HUDEP-2 (cell line): ENCODE measurements around the gene EBF3.

Experiments used
- DNase-seq, 76 experiments: peaks; one replicate each; lab custom pipeline; 2025; ENCODE audit not compliant: unreplicated experiment in 76 of 76; lab: John Stamatoyannopoulos, UW

EBF3 gene

DNA sequence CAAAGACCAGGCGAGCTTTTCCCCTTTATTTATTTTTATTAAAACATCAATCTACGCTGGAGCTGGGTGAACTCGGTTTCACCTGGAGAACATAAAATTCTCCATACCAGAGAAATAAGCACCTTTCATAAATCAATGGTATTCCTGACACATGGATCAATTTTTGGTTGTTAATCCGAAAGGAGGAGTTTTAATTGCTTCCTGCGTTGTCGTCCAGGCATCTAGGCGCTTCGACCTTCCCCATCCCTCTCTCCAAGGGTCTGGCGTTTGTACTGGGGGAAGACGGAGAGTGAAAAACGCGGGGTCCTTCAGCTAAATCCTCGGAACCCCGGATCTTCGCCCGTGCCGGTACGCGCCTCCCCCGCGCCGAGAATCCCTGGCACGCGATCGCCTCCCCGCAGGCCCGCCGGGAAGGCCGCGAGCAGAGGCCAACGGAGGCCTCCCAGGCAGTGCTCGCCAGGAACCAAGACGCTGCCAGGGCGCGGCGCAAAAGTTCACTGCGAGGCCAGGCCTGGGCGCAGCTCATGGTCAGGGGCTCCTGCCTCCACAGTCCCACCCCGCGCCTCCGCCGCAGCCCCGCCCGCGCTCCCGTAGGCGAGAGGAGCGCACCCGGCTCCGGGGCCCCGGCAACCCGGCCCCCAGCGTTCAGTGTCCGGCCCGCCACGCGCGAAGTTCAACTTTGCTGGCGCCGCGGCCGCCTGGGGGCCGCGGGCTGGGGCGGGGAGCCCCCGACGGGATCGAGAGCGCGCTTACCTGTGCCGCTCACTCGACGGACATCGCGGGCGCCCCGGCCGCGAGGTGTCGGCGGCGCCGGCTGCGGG is 8.3 kb upstream of the EBF3 start:
- DNase-seq: no peak

DNA sequence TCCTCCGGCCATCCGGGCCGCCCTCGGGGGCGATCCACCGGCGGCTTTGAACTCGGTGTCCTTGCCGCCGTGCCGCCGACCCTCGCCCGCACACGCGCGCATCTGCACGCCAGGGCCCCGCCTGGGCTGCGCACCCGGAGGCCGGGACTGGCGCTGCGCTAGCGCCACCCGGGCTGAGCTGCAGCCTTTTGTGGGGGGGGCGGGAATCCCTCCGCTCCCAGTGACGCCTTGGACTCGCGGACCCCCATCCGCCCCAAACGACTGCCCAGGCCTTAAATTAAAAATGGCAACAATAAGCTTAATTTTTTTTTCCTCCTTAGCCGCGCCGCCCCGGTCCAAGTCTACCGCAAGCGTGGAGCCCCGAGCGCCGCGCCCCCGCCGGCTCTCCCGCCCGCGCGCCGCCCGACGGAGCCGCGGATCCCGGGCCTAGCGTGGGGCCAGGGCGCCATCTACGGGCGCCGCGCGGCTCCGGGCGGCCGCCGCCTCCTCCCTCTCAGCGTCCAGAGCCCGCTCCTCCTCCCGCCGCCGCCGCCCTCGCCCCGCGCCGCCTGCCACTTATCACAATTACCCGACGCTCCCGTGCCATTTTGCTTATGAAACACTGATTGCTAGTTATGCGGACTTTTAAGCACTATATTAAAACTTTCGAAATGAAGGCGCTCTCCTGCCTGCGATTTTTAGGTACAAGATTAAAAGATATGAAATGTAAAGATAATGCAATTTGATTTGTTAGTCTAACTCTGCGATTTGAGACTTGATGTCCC is 7.5 kb upstream of the EBF3 start:
- DNase-seq: peak in 50 of 76 experiments; percentile 2 to 63 (median 38)

DNA sequence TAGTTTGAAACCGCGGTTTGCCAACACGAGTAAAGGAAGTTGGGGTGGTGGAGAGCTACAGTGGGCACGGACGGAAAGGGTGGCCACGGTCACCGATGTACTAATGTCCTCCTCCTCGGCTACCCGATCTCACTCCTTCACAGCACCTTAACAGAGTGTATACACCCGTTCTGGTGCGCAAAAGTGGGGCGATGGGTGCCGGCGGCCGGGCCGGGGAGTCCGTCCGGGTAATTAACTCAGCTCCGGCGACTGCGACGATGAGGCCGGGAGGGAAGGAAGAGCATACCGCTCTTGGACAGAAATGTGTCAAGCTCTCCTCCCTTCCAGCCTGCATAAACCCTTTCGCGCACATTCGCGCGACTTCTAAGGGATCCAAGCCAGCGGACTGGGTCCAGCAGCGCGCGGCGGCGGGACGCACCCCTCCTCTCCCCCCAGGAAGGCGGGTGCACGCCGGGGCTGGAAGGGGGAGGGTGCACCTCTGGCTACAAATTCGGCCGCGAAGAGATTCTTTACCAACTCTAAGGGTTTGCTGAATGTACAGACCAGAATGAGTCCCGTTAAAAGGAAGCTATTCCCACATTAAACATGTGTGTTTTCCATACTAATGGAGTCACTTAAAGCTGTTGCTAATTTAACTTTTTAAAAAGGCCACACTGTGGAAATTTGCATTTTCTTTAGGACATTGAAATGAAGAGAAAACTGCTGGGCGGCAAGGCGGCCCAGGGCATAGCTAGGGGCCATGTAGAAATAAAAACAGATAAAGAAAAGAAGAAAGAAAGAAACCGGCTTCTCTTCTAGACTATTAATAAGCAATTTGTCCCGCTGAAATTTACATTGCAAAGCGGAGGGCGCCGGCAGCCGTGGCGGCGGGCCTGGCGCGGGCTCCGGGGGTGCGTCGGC is 6.6 kb upstream of the EBF3 start:
- no peak for DNase-seq

DNA sequence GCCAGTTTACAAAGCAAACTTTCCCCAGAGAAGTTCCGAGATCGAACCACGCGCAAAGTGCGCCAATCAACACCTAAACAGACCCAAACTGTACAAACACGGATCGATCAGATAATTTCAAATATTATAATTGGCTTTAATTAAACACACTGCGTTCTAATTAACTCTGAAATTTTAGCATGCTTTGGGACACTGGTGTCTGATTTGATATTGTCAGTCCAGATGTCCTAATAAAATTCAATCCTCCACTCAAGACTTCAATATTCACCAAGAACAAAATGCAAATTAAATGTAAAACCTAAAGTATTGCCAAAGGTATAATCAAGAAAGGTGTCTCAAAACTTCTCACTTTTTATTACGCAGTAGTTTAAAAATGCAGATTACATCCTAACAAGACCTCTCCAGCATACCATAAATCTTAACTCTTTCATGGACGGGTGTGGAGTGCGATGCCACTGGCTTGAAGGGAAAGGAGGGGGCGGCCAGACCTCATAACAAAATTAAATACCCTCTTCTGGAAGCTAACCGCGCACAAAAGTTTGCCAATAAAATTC is 5.9 kb upstream of the EBF3 start:
- no peak for DNase-seq

DNA sequence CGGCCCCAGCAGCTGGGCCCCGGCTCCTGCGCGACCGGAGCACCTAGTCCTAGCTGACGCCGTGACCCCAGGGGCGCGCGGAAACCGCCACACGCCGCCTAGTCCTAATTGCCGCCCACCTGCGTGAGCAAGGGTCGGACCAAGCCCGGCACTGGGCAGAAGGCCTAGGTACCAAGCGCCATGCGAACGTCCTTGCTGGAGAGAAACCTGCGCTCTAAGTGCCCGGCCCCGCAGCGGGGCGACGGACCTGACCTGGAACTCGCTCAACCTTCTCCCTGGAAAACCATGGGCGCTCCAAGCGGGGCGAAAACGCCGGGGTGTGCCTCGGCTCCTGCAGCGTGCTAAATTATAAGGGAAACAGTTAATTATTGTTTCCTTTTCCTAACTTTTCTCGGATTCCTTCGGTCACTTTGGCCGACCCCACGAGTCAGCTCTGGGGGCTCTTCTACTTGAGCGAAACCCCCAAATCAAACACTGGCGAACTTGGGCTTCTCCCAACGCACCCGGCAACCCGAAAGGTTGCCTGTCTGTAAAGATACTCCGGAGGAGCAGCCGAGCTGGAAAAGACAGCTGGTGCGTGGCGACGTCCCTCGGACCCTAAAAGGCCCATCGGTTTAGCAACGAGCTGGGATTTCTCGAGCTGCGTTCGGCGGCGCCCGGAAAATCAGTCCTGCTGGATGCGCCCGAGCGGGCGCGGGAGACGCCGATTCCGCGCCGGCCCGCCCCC is 5.3 kb upstream of the EBF3 start:
- no peak for DNase-seq

DNA sequence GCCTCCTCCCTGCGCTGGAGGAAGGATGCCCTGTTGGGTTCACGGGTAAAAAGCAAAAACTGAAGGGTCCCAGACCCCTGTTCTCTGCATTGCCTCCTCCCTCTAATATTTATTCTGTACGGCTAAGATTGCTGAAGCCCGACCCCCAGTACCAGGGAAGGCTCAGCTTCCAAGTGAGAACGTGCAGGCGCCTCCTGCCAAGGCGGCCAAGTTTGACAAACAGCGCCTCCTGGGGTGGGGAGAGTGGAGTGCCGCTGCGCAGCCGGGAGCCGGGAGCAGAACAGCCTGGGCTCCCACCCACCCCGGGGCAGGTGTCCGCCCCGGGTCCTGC is 4.7 kb upstream of the EBF3 start:
- DNase-seq: peak in 39 of 76 experiments; percentile 5 to 44 (median 23)

DNA sequence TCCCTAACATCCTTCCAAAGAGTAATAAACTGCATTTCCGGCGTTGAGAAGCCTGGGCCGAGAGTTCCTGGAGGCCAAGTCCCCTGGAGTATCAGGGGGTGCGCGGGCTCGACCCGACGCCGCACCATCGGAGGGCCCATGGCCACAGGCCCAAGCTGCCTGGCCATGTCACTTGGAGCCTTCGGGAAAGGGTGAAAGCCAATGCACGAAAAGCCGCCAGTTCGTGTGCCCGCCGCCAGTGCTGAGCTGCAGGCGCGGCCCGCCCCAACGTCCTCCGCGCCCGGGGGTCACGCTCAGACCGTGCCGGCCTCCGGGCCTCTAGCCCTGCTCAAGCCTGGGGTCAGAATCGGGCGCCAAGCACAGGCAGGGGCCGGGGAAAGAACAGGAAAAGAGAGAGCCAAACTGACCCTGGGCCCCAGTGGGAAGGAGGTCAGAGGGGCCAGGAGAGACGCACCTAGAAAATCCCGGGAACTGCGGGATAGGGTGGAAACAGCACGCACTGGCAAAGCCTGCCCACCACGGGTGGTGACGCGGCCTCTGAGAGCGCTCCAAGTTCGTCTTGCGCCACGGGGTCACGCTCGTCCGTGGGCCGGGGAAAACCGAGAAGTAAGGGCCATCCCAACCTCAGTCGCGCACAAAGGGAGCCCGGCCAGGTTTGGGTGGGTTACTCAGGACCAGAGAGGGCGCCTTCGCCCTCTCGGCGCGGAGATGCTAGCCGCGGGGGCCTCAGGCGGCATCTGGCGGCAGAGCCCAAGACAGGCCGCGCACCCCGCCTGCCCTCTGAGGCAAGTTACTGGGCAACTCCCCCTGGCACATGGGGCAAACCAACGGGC is 4.2 kb upstream of the EBF3 start:
- no peak for DNase-seq

DNA sequence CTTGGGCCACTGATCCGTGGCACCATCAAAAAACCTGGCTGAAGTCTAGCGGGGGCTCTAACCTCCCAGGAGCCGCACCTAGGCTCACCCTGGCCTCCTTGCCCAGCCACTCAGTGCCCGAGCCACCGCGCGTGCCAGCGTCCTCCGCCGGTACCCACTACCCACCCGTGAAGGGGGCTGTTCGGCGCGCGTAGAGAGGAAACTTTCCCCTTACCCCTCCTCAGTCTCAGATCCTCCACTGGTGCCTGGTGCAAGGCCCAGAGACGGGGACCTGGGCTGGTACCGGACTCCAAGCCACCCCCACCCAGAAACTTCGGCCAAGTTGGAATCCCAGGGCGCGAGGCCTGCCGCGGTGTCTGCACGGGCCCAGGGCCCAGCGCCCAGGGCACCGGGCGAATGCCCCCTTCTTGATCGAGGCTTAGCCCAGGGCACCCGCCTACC is 3.5 kb upstream of the EBF3 start:
- DNase-seq: no peak

DNA sequence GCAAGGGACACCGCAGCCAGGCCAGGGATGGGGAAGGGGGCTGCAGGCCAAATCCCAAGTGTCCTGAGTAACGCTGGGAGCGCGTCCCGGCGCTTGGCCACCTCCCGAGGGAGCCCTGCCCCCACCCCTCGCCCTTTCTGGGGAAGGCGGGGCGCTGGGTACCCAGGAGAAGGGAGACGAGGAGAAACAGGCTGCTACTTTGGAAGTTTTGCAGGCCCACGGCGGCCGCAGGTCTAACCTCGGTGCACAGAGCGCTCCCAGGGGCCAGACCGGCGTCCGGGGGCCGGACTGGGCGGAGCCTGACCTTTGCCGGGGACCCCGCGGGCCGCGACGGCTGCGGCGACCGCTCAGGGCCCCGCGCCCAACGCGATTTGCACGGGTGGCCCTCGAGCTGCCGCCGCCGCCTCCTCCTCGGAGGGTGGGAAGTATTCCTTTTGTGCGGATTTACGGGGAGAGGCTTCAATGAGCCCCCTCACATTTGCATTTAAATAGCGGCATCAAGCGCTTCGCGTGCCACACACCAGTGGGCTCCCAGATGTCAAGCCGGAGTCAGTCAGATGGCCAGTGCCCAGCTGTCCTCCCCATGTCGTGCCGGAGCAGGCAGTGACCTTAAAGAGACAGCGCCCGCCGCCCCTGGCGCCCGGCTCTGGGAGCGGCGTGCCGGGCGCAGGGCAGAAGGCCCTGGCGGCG is 3.0 kb upstream of the EBF3 start:
- DNase-seq: no peak

DNA sequence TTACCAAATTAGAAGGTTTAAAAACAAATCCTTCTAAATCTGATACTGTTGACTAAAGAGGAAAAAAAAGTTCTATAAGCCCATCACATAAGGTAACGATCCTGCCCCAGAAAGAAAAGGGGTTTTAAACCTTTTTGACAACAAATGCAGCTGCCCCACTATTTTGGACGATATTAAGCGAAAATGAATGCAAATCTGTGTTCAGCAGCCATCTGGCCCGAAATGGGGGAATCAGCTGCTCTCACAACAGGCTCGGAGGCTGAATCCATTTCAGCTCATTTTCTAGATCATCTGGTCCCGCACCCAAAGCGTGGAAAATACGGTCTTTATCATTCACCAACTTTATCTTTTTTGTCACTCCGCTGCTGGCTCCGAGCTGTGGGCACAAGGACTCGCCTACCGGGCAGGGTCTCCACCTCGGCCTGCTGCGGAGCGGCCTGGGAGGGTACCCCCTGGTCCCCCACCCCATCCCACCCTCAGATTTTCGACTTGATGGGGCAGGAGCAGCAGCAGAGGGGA is 2.4 kb upstream of the EBF3 start:
- DNase-seq: no peak

DNA sequence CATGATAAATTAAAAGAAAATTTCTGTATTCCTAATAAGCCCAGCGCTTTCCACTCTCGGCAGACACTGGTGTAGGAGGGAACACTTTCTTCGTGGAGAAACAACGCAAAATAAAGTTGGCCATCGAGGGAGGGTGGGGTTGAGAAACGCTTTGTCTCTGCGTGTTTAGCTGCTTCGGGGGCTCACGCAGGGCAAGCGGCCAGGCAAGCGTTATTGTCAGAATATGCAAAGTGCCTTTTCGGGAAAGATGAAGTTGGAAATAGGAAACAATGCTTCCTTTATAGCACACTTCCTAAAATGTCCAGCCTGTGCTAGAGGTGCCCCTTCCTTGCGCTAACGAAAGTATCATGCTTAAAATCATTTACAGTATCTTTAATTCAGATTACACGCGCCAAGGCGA is 1.9 kb upstream of the EBF3 start:
- no peak for DNase-seq

DNA sequence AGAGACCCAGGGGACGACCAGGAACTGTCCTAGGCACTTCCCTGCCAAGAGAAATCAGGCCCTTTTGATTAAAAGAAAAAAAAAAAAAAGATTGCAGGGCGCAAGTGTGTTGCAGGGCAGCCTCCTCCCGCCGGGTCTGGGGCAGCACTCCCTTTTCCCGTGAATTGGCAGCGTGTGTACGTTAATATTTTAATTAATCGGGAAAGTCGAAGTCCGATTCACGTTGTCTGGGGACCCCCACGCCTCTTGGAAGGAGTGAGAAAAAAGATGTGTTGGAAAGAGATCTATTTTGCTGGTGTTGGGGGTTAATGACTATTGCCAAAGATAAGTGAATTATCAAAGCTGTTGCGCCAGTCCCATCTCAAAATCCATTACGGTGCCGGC is 1.3 kb upstream of the EBF3 start:
- DNase-seq: no peak

DNA sequence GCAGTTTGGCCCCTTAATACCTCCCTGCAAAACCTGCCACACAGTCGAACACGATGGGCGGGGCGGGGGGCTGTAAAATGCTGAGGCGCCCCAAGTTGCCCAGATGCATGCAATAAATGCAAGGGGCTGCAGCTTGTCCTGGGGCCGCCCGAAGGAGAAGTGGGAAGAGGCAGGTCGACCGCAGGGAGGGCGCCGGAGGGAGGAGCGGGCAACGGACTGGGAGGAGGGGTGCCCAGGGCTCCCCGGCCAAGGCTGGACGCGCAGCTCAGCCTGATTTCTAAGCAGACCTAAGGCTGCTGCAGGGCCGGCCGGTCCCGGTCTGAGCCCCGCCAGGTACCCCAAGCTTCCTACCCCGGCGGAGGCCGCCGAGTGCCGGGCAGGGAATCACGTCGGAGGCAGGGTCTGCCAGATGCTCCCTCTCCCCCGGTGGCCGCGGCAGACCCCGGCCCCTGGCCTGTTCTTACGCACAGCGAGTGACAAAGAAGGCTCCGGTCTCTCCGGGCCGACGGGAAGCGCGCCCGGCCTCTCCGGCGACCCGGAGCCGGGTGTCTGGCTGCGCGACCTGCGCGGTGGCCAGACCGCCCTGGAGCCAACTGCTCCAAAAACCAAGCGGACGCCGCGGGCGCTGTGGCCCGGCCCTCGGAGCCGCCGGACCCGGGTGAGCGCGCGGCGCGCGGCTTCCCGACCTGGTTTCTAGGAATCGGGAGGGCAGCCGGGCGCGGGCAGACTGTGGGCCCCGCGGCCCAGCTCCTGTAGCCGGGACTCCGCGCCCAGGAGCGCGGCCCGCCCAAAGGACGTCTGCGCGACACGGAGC is 744 bp upstream of the EBF3 start:
- DNase-seq: no peak

DNA sequence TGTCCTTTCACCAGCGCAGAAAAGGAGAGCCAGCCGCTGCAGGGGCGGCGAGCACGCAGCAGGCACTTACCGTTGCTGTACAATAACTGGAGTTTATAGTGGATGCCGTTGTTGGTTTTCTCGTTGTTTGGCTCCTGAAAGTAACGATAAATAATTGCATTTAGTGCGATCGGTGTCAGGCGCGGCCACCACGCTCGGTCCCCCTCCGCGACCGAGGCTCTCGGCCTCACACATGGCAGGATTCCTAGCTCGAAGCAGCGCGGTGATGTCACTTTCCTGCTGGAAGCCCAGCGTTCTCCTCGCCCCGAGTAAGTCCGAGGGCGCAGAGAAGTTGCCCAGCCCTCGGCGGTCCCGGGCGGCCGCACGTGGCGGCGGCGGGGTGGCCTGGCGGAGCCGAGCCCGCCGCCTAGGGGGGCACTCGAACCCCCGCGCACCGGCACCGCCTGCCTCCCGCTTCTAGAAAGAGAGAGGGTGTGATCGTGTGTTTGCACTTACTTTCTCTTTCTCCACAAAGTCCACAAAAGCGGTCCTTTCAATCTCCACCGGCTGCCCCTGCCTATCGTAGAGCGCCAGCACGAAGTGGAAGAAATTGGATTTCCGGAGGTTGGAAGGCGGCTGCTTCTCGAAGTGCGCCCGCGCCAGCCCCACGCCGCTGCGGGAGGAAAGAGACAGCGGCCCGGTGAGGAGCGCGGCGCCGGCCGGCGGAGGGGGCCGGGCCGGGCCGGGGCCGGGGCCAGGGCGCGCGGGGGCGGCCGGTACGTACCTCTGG is 1.0 kb downstream of the EBF3 start:
- DNase-seq: no peak

DNA sequence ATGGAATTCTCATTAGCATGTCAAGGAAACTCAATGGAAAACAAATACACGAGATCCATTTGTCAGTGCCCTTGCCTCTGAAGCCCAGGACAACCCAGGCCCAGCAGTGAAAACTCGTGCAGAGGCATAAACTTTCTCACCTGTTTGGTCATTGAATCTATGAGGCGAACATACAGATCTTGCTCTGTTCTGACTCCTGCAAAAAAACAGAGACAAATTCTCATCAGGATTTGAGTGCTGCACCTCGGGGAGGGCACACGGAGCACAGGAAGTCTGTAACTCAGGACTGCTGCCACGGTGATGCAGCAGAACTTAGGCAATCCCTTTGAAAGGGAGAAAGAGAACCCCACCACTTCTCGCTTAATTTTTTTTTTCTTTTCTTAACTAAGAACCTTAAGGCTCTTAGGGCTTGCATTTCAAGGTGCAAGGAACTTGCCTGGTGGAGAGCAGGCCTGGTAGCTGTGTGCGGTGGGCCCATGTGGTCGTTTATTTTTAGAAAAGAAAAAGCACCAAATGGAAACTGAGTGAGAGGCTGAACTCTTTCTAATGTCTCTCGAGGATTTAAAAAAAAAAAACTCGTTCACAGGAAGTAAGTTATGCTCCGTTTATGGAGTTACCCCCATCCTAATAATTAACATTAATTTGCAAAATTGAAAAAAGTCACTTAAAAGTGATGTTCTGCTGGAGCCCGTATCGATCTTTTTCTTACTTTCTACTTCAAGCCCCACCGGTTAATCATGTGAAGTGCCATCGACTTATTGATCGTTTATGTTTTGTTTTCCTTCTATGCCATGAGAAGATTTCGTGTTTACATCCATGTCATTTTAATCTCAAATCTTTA is 1.8 kb downstream of the EBF3 start:
- DNase-seq: no peak

DNA sequence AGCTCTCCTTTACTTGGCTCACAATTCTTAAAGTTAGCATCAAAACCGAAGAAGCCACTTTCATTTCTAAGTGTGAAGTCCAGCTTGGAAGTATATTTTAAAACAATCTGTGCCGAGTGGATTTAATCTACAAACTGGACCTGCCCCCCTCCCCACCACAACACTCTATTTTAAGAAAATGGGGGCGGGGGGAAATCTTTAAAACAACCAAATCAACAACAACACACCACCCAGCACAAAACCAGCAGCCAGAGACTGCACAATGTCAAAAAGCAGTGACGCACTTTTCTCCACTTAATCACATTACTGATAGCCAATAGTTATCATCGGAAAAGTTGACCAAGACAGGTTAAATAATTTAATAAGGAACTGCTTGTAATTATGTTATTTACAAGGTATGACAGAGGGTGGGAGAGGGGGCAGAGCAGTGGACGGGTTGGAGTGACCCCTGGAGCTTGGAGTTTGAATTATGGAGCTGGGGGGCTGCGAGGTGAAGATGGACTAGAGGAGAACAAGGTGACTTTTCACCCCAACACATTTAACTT is 2.8 kb downstream of the EBF3 start:
- no peak for DNase-seq
